ENCODE measurements around the gene CREB3L2.
"Not testable (repeated sequence)": the region's sequence is repeated elsewhere in the genome, so short reads cannot be mapped to it uniquely, and the experiment has no call there.

Gene CREB3L2

GRCh38 chr7:138001529-138002095 is at the start of gene CREB3L2:
TSS of gene CREB3L2 (minus strand) at chr7:138002086. CDS start at chr7:138001705, 381 bp downstream.
- ATAC-seq: peak; percentile 78
- Mint-ChIP-seq H3K27ac (peak within 1 kb of the TSS; percentile 96 to 98), H3K27me3 (no peaks in the 10 kb centered on the region), H3K9me3 (no peaks in the 10 kb centered on the region), H3K4me3 (peak within 1 kb of the TSS; percentile 90 to 96), H3K4me1 (peaks cover 44% of the 10 kb centered on the region)
- peak; percentile 74 to 78 for DNase-seq

GRCh38 chr7:138049505-138050116 is 47.7 kb upstream of the CREB3L2 start:
- H3K27me3 Mint-ChIP-seq: peaks cover 24% of the 10 kb centered on the region
- DNase-seq: no peak
- no peaks in the 10 kb centered on the region for H3K4me1 Mint-ChIP-seq
- peaks cover 4 to 9% of the 10 kb centered on the region in 2 donors for H3K9me3 Mint-ChIP-seq
- ATAC-seq: no peak
- no peak overlapping the region for H3K27ac Mint-ChIP-seq
- no peak overlapping the region for H3K4me3 Mint-ChIP-seq

GRCh38 chr7:138047907-138048306 is 46.0 kb upstream of the CREB3L2 start:
- no peak overlapping the region for H3K27ac Mint-ChIP-seq
- ATAC-seq (no peak), DNase-seq (no peak)
- no peak overlapping the region for H3K4me3 Mint-ChIP-seq
- H3K9me3 Mint-ChIP-seq: peaks cover 4 to 9% of the 10 kb centered on the region in 2 donors
- H3K27me3 Mint-ChIP-seq: peaks cover 24% of the 10 kb centered on the region
- H3K4me1 Mint-ChIP-seq: no peaks in the 10 kb centered on the region

GRCh38 chr7:138044897-138045296 is 43.0 kb upstream of the CREB3L2 start:
- DNase-seq: no peak
- H3K4me3 Mint-ChIP-seq: no peak overlapping the region
- H3K27me3 Mint-ChIP-seq: peaks cover 24% of the 10 kb centered on the region
- H3K27ac Mint-ChIP-seq: no peak overlapping the region
- no peaks in the 10 kb centered on the region for H3K4me1 Mint-ChIP-seq
- no peaks in the 10 kb centered on the region for H3K9me3 Mint-ChIP-seq
- ATAC-seq: no peak

DNA sequence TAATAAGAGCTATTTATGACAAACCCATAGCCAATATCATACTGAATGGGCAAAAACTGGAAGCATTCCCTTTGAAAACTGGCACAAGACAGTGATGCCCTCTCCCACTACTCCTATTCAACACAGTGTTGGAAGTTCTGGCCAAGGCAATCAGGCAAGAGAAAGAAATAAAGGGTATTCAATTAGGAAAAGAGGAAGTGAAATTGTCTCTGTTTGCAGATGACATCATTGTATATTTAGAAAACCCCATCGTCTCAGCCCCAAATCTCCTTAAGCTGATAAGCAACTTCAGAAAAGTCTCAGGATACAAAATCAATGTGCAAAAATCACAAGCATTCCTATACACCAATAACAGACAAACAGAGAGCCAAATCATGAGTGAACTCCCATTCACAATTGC is 38.2 kb upstream of the CREB3L2 start:
- H3K27me3 Mint-ChIP-seq: peaks cover 13% of the 10 kb centered on the region
- not testable (repeated sequence) for DNase-seq, H3K4me3 Mint-ChIP-seq, H3K27ac Mint-ChIP-seq, H3K9me3 Mint-ChIP-seq, ATAC-seq, H3K4me1 Mint-ChIP-seq

GRCh38 chr7:138036135-138036534 is 34.2 kb upstream of the CREB3L2 start:
- ATAC-seq: no peak
- Mint-ChIP-seq H3K27ac (no peak overlapping the region), H3K27me3 (peaks cover 9% of the 10 kb centered on the region)

DNA sequence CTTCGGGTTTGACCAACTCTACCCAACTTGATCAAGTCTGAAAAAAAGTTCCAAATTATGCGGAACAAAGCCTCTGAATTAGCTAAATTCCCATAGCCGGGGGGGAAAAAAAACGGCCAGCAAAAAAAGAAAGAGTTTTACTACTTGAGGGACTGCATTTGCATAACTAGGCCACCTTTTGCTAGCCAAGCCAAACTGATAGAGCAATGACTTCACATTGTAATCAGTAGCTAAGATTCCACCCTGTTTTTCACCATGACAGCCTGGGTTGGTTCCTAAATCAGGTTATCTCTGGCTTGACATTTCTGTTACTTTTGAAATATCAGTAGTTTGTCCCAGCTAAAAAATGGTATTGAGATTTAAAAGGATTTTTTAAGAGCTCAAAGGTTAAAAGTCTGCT is 31.4 kb upstream of the CREB3L2 start:
- peaks cover 7% of the 10 kb centered on the region for H3K27me3 Mint-ChIP-seq
- H3K27ac Mint-ChIP-seq: no peak overlapping the region
- peaks cover 4 to 6% of the 10 kb centered on the region in 2 donors for H3K9me3 Mint-ChIP-seq

More at GRCh38 chr7:138036135-138036534, 34.2 kb upstream of the CREB3L2 start:
- DNase-seq: no peak
- peaks cover 4 to 6% of the 10 kb centered on the region in 2 donors for H3K9me3 Mint-ChIP-seq
- H3K4me3 Mint-ChIP-seq: no peak overlapping the region
- no peaks in the 10 kb centered on the region for H3K4me1 Mint-ChIP-seq

GRCh38 chr7:138032770-138033169 is 30.9 kb upstream of the CREB3L2 start:
- Mint-ChIP-seq H3K4me3 (no peak overlapping the region), H3K27ac (no peak overlapping the region), H3K27me3 (peaks cover 7% of the 10 kb centered on the region), H3K4me1 (no peaks in the 10 kb centered on the region), H3K9me3 (peaks cover 4 to 6% of the 10 kb centered on the region in 2 donors)
- no peak for DNase-seq
- no peak for ATAC-seq

More for the DNA sequence above, 31.4 kb upstream of the CREB3L2 start:
- no peak overlapping the region for H3K4me3 Mint-ChIP-seq
- DNase-seq (no peak), ATAC-seq (no peak)
- H3K4me1 Mint-ChIP-seq: no peaks in the 10 kb centered on the region

GRCh38 chr7:138032186-138032585 is 30.3 kb upstream of the CREB3L2 start:
- Mint-ChIP-seq H3K4me3 (no peak overlapping the region), H3K9me3 (peaks cover 4 to 6% of the 10 kb centered on the region in 2 donors), H3K27ac (no peak overlapping the region), H3K27me3 (peaks cover 7% of the 10 kb centered on the region), H3K4me1 (no peaks in the 10 kb centered on the region)
- DNase-seq (no peak), ATAC-seq (peak; percentile 48)

- DNase-seq (no peak), ATAC-seq (no peak)
- H3K4me3 Mint-ChIP-seq: no peak overlapping the region
- H3K27ac Mint-ChIP-seq: peak overlapping the region in 1 of 2 donors; percentile 20
- no peaks in the 10 kb centered on the region for H3K9me3 Mint-ChIP-seq
- peaks cover 7% of the 10 kb centered on the region for H3K27me3 Mint-ChIP-seq
- no peaks in the 10 kb centered on the region for H3K4me1 Mint-ChIP-seq
These were observed 28.9 kb upstream of the CREB3L2 start for GRCh38 chr7:138030679-138031351.

DNA sequence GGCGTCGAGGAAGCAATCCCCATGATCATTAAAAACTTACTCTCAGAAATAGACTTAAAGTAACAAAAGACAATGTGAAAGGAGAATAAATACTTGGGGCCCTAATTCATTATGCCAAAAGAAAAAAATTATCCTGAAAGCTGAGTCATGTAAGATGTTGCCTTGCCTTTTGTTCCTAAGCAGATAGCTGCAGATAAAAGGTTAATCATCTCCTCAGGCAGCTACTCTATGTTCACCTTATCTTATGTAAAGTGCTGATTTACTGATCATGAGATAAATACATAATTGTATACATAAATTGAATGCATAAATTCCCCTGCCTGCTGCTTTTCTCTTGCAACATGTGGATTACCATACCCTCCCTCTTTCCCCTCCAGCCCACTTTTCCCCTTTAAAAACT is 28.1 kb upstream of the CREB3L2 start:
- H3K4me1 Mint-ChIP-seq: no peaks in the 10 kb centered on the region
- H3K4me3 Mint-ChIP-seq: no peak overlapping the region
- ATAC-seq (no peak), DNase-seq (no peak)
- no peak overlapping the region for H3K27ac Mint-ChIP-seq
- H3K27me3 Mint-ChIP-seq: peaks cover 7% of the 10 kb centered on the region
- H3K9me3 Mint-ChIP-seq: peaks cover 5 to 6% of the 10 kb centered on the region in 2 donors

DNA sequence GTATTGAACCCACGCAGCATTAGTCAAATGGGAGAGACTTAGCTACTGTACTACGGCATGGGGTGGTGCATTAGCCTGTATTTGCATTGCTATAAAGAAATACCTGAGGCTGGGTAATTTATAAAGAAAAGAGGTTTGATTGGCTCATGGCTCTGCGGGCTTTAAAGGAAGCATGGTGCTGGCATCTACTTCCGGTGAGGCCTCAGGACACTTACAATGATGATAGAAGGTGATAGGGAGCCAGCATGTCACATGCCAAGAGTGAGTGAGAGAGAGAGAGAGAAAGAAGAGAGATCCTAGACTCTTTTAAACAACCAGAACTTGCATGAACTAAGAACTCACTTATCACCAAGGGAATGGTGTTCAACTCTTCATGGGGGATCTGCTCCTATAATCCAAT is 27.2 kb upstream of the CREB3L2 start:
- H3K4me1 Mint-ChIP-seq: peaks cover 2% of the 10 kb centered on the region
- no peak overlapping the region for H3K4me3 Mint-ChIP-seq
- no peak for ATAC-seq
- peaks cover 6 to 8% of the 10 kb centered on the region in 2 donors for H3K9me3 Mint-ChIP-seq
- no peak for DNase-seq
- no peak overlapping the region for H3K27ac Mint-ChIP-seq
- peaks cover 7% of the 10 kb centered on the region for H3K27me3 Mint-ChIP-seq

DNA sequence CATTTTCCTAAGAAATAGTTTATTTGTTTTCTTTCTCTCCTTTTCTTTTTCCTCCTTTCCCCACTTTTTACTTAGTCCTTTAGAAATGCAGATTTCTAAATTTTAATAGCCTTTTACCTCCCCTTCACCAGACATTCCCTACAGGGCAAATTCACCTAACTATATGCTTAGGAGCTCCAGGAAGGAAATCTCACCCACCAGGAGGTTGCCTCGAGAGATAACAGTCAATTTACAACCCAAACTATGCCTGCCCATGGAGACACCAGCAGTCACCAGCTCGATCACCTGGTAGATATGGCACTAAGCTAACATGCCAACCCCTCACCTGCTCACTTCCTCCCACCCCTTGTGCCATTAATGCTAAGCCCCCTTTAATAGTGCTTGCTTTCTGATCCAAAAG is 25.2 kb upstream of the CREB3L2 start:
- H3K27ac Mint-ChIP-seq: no peak overlapping the region
- H3K4me3 Mint-ChIP-seq: no peak overlapping the region
- no peak for ATAC-seq
- H3K9me3 Mint-ChIP-seq: peaks cover 6 to 8% of the 10 kb centered on the region in 2 donors
- peaks cover 6% of the 10 kb centered on the region for H3K4me1 Mint-ChIP-seq
- no peak for DNase-seq
- peaks cover 7% of the 10 kb centered on the region for H3K27me3 Mint-ChIP-seq

GRCh38 chr7:138025215-138026186 is 23.6 kb upstream of the CREB3L2 start:
- Mint-ChIP-seq H3K27me3 (peaks cover 4% of the 10 kb centered on the region), H3K9me3 (peaks cover 6 to 8% of the 10 kb centered on the region in 2 donors), H3K27ac (no peak overlapping the region), H3K4me1 (peaks cover 6% of the 10 kb centered on the region), H3K4me3 (no peak overlapping the region)
- no peak for DNase-seq
- ATAC-seq: no peak

DNA sequence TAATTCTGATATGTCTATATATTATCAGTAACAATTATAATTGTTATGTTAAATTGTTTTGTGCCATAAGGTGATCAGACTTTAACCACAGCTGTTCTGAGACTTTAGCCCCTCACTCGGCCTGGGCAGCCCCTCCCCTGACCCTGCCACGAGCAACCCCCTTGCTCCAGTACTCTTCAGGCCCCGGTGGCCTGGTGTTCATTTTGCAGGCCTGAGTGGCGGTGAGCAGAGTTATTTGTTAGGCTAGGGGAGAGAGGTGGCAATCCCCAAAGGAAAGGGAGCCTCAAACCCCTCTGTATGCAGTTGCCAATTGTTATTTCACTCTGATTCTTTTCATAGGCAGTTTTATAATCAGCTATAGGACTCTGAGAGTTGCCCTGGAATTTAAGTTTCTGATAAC is 22.9 kb upstream of the CREB3L2 start:
- Mint-ChIP-seq H3K27ac (no peak overlapping the region), H3K4me1 (peaks cover 6% of the 10 kb centered on the region), H3K27me3 (no peaks in the 10 kb centered on the region), H3K4me3 (no peak overlapping the region), H3K9me3 (peaks cover 6 to 8% of the 10 kb centered on the region in 2 donors)
- DNase-seq (no peak), ATAC-seq (no peak)
